Smooth muscle cell (in vitro differentiated cells): ENCODE measurements around the gene KIF26A. TPM values are rescaled to one million over a fixed set of nuclear protein-coding genes. Genes with fewer than 3 reads are reported as not detected.

ENCODE experiments used
- DNase-seq: peaks from one replicate; lab custom pipeline; 2025; ENCODE audit not compliant: unreplicated experiment; lab: John Stamatoyannopoulos, UW
- H2AFZ ChIP-seq: fragments of 200-600 bp; sonication (generic); 2 replicates; pipeline ENCODE4 v1.6.0; 2016; ENCODE audit warnings: antibody characterized with exemption, low read depth, mild to moderate bottlenecking
- H3F3A ChIP-seq: fragments of 200-600 bp; sonication (generic); 2 replicates; pipeline ENCODE4 v1.6.0; 2017; ENCODE audit warnings: antibody characterized with exemption, low read depth
- H3K27ac ChIP-seq: fragments of 200-600 bp; sonication (generic); 2 replicates; pipeline ENCODE4 v1.5.1; 2016; ENCODE audit warnings: low read depth, mild to moderate bottlenecking
- H3K27me3 ChIP-seq: fragments of 200-600 bp; sonication (generic); 2 replicates; pipeline ENCODE4 v1.6.1; 2016; ENCODE audit warnings: low read depth, mild to moderate bottlenecking
- H3K36me3 ChIP-seq: fragments of 200-600 bp; sonication (generic); 2 replicates; pipeline ENCODE4 v1.5.1; 2016; ENCODE audit warnings: low read depth
- H3K4me1 ChIP-seq: fragments of 200-600 bp; sonication (generic); 2 replicates; pipeline ENCODE4 v1.5.1; 2016; ENCODE audit warnings: low read depth
- H3K4me2 ChIP-seq: fragments of 200-600 bp; sonication (generic); 2 replicates; pipeline ENCODE4 v1.6.0; 2016; ENCODE audit warnings: mild to moderate bottlenecking
- H3K4me3 ChIP-seq: fragments of 200-600 bp; sonication (generic); 2 replicates; pipeline ENCODE4 v1.5.1; 2016; ENCODE audit warnings: mild to moderate bottlenecking
- H3K79me2 ChIP-seq: fragments of 200-600 bp; sonication (generic); 2 replicates; pipeline ENCODE4 v1.6.0; 2016; ENCODE audit warnings: low read depth, mild to moderate bottlenecking
- H3K9ac ChIP-seq: fragments of 200-600 bp; sonication (generic); 2 replicates; pipeline ENCODE4 v1.6.0; 2016; ENCODE audit warnings: low read depth
- H3K9me3 ChIP-seq: fragments of 200-600 bp; sonication (generic); replicated peaks from 2 replicates; pipeline ENCODE4 v1.5.1; 2016; ENCODE audit warnings: low read depth
- H4K20me1 ChIP-seq: fragments of 200-600 bp; sonication (generic); 2 replicates; pipeline ENCODE4 v1.6.0; 2016; ENCODE audit warnings: low read depth
- WGBS: methylation state at CpG from one replicate; pipeline ENCODE4 v1.1.7; 2016; ENCODE audit warnings: low lambda C conversion rate; 5-methylcytosine and 5-hydroxymethylcytosine counted together
- polyA plus RNA-seq: library from polyadenylated mRNA; unstranded; fragments of >200 nt; fragmentation: Nextera tagmentation; extraction: Ambion mirVana; gene quantifications from 2 replicates; pipeline ENCODE4 v1.2.1, GENCODE V29; 2016
- total RNA-seq: library from RNA; depleted of rRNA; stranded (reverse); fragments of >200 nt; gene quantifications from 2 replicates; pipeline ENCODE4 v1.2.3, GENCODE V29; 2014
- TF ChIP-seq, protein P1 (sequence below): fragments of 200-600 bp; sonication (generic); IDR thresholded peaks from 2 replicates; pipeline ENCODE4 v1.5.1; 2017; ENCODE audit warnings: borderline replicate concordance, mild to moderate bottlenecking, antibody characterized with exemption; ENCODE audit not compliant: insufficient read depth, poor library complexity, severe bottlenecking

Gene KIF26A
- total and polyA plus RNA-seq, 2 experiments from 2014 or later, result 4.4 to 5.9 TPM

- Histone ChIP-seq H2AFZ (no peak overlapping the region), H3K27ac (no peak overlapping the region), H3K27me3 (no peaks in the 10 kb centered on the region), H3K79me2 (no peaks in the 10 kb centered on the region), H3K36me3 (no peaks in the 10 kb centered on the region), H3K4me3 (no peak overlapping the region), H3K4me2 (no peak overlapping the region), H3F3A (no peaks in the 10 kb centered on the region), H4K20me1 (no peaks in the 10 kb centered on the region), H3K9ac (no peak overlapping the region), H3K4me1 (no peaks in the 10 kb centered on the region), H3K9me3 (no peaks in the 10 kb centered on the region)
- 80% methylated on average over 1 of the region's 21 CpGs for WGBS
- TF ChIP-seq, protein P1, sequence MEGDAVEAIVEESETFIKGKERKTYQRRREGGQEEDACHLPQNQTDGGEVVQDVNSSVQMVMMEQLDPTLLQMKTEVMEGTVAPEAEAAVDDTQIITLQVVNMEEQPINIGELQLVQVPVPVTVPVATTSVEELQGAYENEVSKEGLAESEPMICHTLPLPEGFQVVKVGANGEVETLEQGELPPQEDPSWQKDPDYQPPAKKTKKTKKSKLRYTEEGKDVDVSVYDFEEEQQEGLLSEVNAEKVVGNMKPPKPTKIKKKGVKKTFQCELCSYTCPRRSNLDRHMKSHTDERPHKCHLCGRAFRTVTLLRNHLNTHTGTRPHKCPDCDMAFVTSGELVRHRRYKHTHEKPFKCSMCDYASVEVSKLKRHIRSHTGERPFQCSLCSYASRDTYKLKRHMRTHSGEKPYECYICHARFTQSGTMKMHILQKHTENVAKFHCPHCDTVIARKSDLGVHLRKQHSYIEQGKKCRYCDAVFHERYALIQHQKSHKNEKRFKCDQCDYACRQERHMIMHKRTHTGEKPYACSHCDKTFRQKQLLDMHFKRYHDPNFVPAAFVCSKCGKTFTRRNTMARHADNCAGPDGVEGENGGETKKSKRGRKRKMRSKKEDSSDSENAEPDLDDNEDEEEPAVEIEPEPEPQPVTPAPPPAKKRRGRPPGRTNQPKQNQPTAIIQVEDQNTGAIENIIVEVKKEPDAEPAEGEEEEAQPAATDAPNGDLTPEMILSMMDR, result no peak
- DNase-seq, result no peak
These were observed 40.7 kb downstream of the KIF26A start for GRCh38 chr14:104179126-104179525.

GRCh38 chr14:104179564-104180129 is 41.3 kb downstream of the KIF26A start:
- no peak overlapping the region for H3K27ac ChIP-seq

GRCh38 chr14:104180561-104181165 is 42.3 kb downstream of the KIF26A start:
- H3K27me3 ChIP-seq, result no peaks in the 10 kb centered on the region

More at GRCh38 chr14:104179564-104180129, 41.3 kb downstream of the KIF26A start:
- TF ChIP-seq, protein P1, result no peak
- Histone ChIP-seq H4K20me1 (no peaks in the 10 kb centered on the region), H3K4me1 (no peaks in the 10 kb centered on the region), H3K9me3 (no peaks in the 10 kb centered on the region), H3K4me2 (no peak overlapping the region), H3K79me2 (no peaks in the 10 kb centered on the region), H3F3A (no peaks in the 10 kb centered on the region), H2AFZ (no peak overlapping the region), H3K9ac (no peak overlapping the region), H3K4me3 (no peak overlapping the region), H3K27me3 (no peaks in the 10 kb centered on the region), H3K36me3 (no peaks in the 10 kb centered on the region)
- WGBS, result 99% methylated on average over 20 of the region's 42 CpGs
- no peak for DNase-seq

More at GRCh38 chr14:104180561-104181165, 42.3 kb downstream of the KIF26A start:
- no peak overlapping the region for H3K9ac ChIP-seq
- no peaks in the 10 kb centered on the region for H3K36me3 ChIP-seq
- no peak for DNase-seq
- H3K27ac ChIP-seq, result no peak overlapping the region
- no peak overlapping the region for H3K4me2 ChIP-seq
- H3F3A ChIP-seq, result no peaks in the 10 kb centered on the region
- no peaks in the 10 kb centered on the region for H4K20me1 ChIP-seq
- H2AFZ ChIP-seq, result no peak overlapping the region
- H3K79me2 ChIP-seq, result no peaks in the 10 kb centered on the region
- TF ChIP-seq, protein P1, result no peak
- WGBS, result 97% methylated on average over 25 of the region's 26 CpGs
- no peaks in the 10 kb centered on the region for H3K9me3 ChIP-seq
- no peak overlapping the region for H3K4me3 ChIP-seq
- H3K4me1 ChIP-seq, result no peaks in the 10 kb centered on the region
